HFF-Myc (cell line): ENCODE measurements around the gene TSKU.

Source experiments
- DNase-seq: peaks from one replicate; pipeline ENCODE4 v3.0.0-alpha.2; 2011; ENCODE audit warnings: low read depth; ENCODE audit errors: extremely low read depth
- H3K4me3 ChIP-seq: replicated peaks from 2 replicates; pipeline ENCODE4 v1.5.1; 2011; ENCODE audit warnings: low read depth, mild to moderate bottlenecking, control low read depth, low read length
- TF ChIP-seq, protein P1 (sequence below): IDR thresholded peaks from 2 replicates; pipeline ENCODE4 v1.5.1; 2012; ENCODE audit warnings: mild to moderate bottlenecking, low read depth, low read length, control low read depth; ENCODE audit errors: missing control alignments

The TSKU gene

DNA sequence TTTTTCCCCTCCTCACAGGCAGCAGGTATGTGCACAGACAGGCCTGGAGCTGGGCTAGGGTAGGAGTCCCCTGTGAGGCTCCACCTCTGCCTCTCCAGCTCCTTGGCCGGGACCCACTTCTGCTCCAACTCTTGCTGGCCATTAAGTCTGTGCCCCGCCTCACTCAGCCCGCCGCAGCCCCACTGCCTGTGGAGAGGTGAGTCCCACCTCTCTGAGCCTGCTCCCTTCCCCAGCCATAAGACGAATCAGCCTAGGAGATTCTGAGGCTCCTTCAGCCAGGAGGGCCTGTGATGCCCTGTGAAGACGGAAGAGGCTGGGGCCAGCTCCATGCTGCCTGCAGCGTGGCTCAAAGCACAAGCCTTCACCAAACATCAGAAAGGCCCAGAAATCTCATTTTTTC lies 23.0 kb downstream of the TSKU start:
- no peak overlapping the region for H3K4me3 ChIP-seq

GRCh38 chr11:76806608-76807205 lies 23.6 kb downstream of the TSKU start:
- no peak for DNase-seq
- H3K4me3 ChIP-seq, result no peak overlapping the region
- TF ChIP-seq, protein P1, sequence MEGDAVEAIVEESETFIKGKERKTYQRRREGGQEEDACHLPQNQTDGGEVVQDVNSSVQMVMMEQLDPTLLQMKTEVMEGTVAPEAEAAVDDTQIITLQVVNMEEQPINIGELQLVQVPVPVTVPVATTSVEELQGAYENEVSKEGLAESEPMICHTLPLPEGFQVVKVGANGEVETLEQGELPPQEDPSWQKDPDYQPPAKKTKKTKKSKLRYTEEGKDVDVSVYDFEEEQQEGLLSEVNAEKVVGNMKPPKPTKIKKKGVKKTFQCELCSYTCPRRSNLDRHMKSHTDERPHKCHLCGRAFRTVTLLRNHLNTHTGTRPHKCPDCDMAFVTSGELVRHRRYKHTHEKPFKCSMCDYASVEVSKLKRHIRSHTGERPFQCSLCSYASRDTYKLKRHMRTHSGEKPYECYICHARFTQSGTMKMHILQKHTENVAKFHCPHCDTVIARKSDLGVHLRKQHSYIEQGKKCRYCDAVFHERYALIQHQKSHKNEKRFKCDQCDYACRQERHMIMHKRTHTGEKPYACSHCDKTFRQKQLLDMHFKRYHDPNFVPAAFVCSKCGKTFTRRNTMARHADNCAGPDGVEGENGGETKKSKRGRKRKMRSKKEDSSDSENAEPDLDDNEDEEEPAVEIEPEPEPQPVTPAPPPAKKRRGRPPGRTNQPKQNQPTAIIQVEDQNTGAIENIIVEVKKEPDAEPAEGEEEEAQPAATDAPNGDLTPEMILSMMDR, result no peak

More for the DNA sequence above, 23.0 kb downstream of the TSKU start:
- TF ChIP-seq, protein P1, result no peak
- DNase-seq, result no peak

- DNase-seq, result peak; percentile 95
- TF ChIP-seq, protein P1, result peak; percentile 84
Measured at GRCh38 chr11:76807206-76807875, 24.2 kb downstream of the TSKU start.

GRCh38 chr11:76808171-76808570 lies 25.0 kb downstream of the TSKU start:
- TF ChIP-seq, protein P1, result no peak
- no peak for DNase-seq

More at GRCh38 chr11:76807206-76807875, 24.2 kb downstream of the TSKU start:
- no peak overlapping the region; the same call in 1 of the 2 replicates for H3K4me3 ChIP-seq

DNA sequence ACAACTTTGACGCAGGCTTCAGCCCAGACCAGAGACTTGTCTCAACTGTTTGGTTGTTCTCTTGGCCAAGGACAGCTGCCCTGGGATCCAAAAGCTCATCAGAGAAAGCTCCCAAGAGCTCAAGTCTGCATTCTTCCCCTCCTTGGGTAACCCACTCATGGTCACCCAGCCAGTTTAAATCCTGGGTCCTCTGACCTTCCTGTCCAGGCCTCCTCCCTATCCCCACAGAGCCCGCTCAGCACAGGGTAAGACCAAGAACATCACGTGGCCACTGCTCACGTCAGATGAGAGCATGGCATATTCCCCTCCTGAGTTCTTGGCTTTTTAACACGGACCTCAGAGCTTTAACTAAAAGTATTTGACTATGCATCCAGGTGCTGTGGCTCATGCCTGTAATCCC lies 25.8 kb downstream of the TSKU start:
- no peak for DNase-seq
- TF ChIP-seq, protein P1, result no peak

More at GRCh38 chr11:76808171-76808570, 25.0 kb downstream of the TSKU start:
- H3K4me3 ChIP-seq, result no peak overlapping the region

DNA sequence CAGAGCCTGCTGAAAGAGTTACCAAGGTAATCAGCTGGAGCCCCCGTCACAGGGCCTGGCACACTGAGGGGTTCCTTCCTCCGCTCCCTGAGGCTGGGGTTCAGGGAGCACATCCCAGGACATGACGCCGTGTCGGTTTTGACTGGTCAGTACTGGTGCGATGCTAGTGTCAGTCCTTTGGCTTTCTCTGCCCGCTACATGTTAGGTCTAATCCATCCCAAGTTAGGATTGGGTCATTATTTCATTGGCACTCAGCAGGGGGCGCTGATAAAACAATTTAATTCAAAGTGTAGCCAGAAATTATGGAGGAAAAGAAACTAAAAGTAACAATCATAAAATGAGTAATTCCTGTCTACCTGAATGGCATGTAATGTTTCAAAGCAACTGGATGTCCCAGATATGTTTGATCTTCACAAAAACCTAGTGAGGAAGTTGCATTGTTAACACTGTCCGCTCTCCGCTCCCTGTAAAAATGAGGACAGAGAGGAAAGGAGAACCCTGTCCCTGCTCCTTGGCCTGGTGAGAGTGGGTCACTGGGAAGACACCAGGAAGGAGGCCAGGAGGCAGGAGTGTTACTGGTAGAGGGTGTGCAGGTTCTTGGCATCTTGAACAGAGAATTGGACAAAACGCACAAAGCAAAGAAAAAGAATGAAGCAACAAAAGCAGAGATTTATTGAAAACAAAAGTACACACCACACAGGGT lies 27.1 kb downstream of the TSKU start:
- H3K4me3 ChIP-seq, result no peak overlapping the region
- no peak for DNase-seq
- TF ChIP-seq, protein P1, result peak; percentile 60

More for the DNA sequence above, 25.8 kb downstream of the TSKU start:
- H3K4me3 ChIP-seq, result no peak overlapping the region
